Measurements from ENCODE around the gene FXYD1.

FXYD1 gene

DNA sequence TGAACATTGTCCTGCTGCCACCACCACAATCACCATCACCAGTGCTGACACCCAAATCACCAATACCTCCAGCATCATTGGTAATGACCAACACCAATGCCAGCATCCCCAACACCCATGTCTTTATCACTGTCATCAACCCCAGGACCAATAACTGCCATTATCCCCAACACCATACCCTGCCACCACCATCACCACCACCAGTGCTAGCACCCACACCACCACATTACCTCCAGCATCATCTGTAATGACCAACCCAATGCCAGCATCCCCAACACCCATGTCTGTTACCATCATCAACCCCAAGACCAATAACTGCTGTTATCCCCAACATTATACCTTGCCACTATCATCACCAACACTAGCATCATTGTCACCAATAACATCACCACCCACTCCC, 6.4 kb upstream of the FXYD1 start:
- TF ChIP-seq POLR2A (IDR thresholded peaks at IDR 0.05; ENCODE audit: low read depth, low read length) (no peak), TAF1 (IDR thresholded peaks at IDR 0.05; ENCODE audit: low read depth, low read length) (no peak), POLR2AphosphoS5 (IDR thresholded peaks at IDR 0.05; ENCODE audit: low read depth, low read length) (no peak), PAX5 (IDR thresholded peaks at IDR 0.05; ENCODE audit: insufficient read depth, low read length, severe bottlenecking) (no peak), SPI1 (IDR thresholded peaks at IDR 0.05; ENCODE audit: low read depth, low read length) (no peak), POU2F2 (IDR thresholded peaks at IDR 0.05; ENCODE audit: low read depth, low read length) (no peak)
- no peak for DNase-seq (ENCODE audit: insufficient read length, low spot score)
- no peak for FAIRE-seq

- TF ChIP-seq PAX5 (IDR thresholded peaks at IDR 0.05; ENCODE audit: insufficient read depth, low read length, severe bottlenecking): no peak
- TF ChIP-seq TAF1 (IDR thresholded peaks at IDR 0.05; ENCODE audit: low read depth, low read length): no peak
- no peak for TF ChIP-seq SPI1 (IDR thresholded peaks at IDR 0.05; ENCODE audit: low read depth, low read length)
- no peak for TF ChIP-seq POU2F2 (IDR thresholded peaks at IDR 0.05; ENCODE audit: low read depth, low read length)
- no peak for TF ChIP-seq POLR2AphosphoS5 (IDR thresholded peaks at IDR 0.05; ENCODE audit: low read depth, low read length)
- TF ChIP-seq POLR2A (IDR thresholded peaks at IDR 0.05; ENCODE audit: low read depth, low read length): no peak
- FAIRE-seq (no peak), DNase-seq (ENCODE audit: insufficient read length, low spot score) (no peak)
Measured at GRCh38 chr19:35133826-35134225, 4.8 kb upstream of the FXYD1 start.

DNA sequence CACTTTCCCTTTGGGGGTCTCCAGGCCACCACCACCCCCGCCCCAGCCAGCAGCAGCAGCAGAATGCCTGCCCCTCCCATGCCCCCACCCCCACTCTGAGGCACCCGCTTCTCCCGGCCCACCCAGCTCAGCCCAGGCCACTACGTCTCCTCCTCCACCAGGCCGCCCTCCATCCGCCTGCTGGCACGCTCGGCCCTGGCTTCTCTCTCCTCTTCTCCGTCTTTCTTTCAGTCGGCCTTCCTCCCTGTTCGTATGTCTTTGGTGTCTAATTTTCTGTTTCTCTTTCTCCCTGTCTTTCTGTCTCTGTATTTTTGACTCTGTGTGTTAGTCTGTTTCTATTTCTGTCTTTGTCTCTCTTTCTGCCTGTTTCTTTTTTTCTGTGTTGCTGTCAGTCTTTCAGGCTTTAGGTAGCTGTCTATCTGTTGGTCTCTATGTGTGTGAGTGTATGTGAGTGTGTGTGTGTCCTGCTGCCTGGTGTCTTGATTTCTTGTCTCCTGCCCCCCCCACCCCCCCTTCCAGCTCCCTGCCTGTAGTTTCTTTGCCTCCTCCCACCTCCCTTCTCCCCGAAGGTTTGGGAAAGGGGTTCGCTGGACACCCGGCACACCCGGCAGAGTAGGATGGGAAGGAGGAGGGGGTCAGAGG, 3.9 kb upstream of the FXYD1 start, which contains the start of gene LGI4:
LGI4 (minus strand) TSS at position 459 of the 642 bp plus-strand sequence; CDS start at position 80, 379 bp downstream.
- TF ChIP-seq POLR2AphosphoS5 (IDR thresholded peaks at IDR 0.05; ENCODE audit: low read depth, low read length) (no peak), TAF1 (IDR thresholded peaks at IDR 0.05; ENCODE audit: low read depth, low read length) (no peak), SPI1 (IDR thresholded peaks at IDR 0.05; ENCODE audit: low read depth, low read length) (no peak), PAX5 (IDR thresholded peaks at IDR 0.05; ENCODE audit: insufficient read depth, low read length, severe bottlenecking) (no peak), POU2F2 (IDR thresholded peaks at IDR 0.05; ENCODE audit: low read depth, low read length) (no peak), POLR2A (IDR thresholded peaks at IDR 0.05; ENCODE audit: low read depth, low read length) (no peak)
- FAIRE-seq (no peak), DNase-seq (ENCODE audit: insufficient read length, low spot score) (no peak)

DNA sequence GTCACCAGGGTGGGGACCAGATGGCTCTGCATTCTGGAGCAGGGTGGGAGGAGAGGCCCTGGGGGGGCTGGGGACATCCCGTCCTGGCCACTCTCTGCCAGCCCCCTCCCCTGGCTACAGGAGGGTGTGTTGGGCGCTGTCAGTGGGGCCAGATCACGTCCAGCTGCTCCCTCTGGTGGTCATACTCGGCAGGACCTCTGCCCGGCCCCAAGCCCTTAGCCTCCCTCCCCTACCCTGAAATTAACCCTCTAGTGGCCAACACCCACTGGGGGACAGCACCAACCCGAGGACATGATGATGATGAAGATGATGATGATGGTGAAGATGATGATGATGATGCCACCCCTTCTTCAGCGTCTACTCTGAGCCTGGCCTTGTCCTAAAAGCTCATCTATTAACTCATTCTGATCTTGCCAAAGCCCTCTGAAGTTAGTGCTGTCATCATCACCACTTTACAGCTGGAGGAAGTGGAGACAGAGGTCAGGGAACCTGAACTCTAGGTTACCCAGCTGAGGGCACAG, 3.2 kb upstream of the FXYD1 start:
- DNase-seq (ENCODE audit: insufficient read length, low spot score): peak; percentile 96
- no peak for TF ChIP-seq TAF1 (IDR thresholded peaks at IDR 0.05; ENCODE audit: low read depth, low read length)
- TF ChIP-seq POLR2AphosphoS5 (IDR thresholded peaks at IDR 0.05; ENCODE audit: low read depth, low read length): no peak
- TF ChIP-seq POLR2A (IDR thresholded peaks at IDR 0.05; ENCODE audit: low read depth, low read length): no peak
- TF ChIP-seq POU2F2 (IDR thresholded peaks at IDR 0.05; ENCODE audit: low read depth, low read length): no peak
- no peak for TF ChIP-seq PAX5 (IDR thresholded peaks at IDR 0.05; ENCODE audit: insufficient read depth, low read length, severe bottlenecking)
- no peak for TF ChIP-seq SPI1 (IDR thresholded peaks at IDR 0.05; ENCODE audit: low read depth, low read length)
- FAIRE-seq: peak; percentile 92

GRCh38 chr19:35136231-35136630, 2.4 kb upstream of the FXYD1 start:
- no peak for DNase-seq (ENCODE audit: insufficient read length, low spot score)
- no peak for FAIRE-seq
- TF ChIP-seq POLR2AphosphoS5 (IDR thresholded peaks at IDR 0.05; ENCODE audit: low read depth, low read length): no peak
- TF ChIP-seq POU2F2 (IDR thresholded peaks at IDR 0.05; ENCODE audit: low read depth, low read length): no peak
- no peak for TF ChIP-seq POLR2A (IDR thresholded peaks at IDR 0.05; ENCODE audit: low read depth, low read length)
- TF ChIP-seq PAX5 (IDR thresholded peaks at IDR 0.05; ENCODE audit: insufficient read depth, low read length, severe bottlenecking): no peak
- no peak for TF ChIP-seq TAF1 (IDR thresholded peaks at IDR 0.05; ENCODE audit: low read depth, low read length)
- TF ChIP-seq SPI1 (IDR thresholded peaks at IDR 0.05; ENCODE audit: low read depth, low read length): no peak

DNA sequence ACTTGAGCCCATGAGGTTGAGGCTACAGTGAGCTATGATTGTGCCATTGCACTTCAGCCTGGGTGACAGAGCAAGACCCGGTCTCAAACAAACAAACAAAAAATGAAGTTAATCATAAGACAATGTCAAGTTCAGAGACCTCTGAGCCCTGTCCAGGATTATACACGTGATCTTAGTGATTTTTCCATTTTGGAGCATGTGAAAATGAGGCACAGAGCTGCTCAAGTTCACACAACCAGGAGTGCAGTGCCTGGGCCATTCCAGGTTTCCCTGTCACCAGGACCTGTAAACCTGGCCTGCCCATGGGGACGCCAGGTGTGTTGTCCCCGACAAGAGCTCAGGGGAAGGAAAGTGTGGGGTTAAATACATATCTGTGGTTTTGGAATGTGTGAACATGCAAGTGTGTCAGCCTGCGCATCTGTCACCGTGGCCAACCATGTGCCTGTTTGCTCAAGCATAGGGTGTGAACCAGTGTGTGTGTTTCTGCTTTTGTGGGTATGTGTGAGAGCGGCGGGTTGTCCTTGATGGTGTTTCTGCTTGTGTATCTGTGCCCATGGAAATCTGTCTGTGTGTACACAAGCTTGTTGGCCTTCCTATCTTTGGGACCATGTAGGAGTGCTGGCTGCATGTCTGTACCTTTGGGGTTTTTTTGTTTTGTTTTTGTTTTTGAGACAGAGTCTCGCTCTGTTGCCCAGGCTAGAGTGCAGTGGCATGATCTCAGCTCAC, 1.5 kb upstream of the FXYD1 start:
- TF ChIP-seq POU2F2 (IDR thresholded peaks at IDR 0.05; ENCODE audit: low read depth, low read length) (no peak), TAF1 (IDR thresholded peaks at IDR 0.05; ENCODE audit: low read depth, low read length) (no peak), PAX5 (IDR thresholded peaks at IDR 0.05; ENCODE audit: insufficient read depth, low read length, severe bottlenecking) (no peak), SPI1 (IDR thresholded peaks at IDR 0.05; ENCODE audit: low read depth, low read length) (no peak), POLR2A (IDR thresholded peaks at IDR 0.05; ENCODE audit: low read depth, low read length) (no peak), POLR2AphosphoS5 (IDR thresholded peaks at IDR 0.05; ENCODE audit: low read depth, low read length) (no peak)
- no peak for DNase-seq (ENCODE audit: insufficient read length, low spot score)
- no peak for FAIRE-seq

DNA sequence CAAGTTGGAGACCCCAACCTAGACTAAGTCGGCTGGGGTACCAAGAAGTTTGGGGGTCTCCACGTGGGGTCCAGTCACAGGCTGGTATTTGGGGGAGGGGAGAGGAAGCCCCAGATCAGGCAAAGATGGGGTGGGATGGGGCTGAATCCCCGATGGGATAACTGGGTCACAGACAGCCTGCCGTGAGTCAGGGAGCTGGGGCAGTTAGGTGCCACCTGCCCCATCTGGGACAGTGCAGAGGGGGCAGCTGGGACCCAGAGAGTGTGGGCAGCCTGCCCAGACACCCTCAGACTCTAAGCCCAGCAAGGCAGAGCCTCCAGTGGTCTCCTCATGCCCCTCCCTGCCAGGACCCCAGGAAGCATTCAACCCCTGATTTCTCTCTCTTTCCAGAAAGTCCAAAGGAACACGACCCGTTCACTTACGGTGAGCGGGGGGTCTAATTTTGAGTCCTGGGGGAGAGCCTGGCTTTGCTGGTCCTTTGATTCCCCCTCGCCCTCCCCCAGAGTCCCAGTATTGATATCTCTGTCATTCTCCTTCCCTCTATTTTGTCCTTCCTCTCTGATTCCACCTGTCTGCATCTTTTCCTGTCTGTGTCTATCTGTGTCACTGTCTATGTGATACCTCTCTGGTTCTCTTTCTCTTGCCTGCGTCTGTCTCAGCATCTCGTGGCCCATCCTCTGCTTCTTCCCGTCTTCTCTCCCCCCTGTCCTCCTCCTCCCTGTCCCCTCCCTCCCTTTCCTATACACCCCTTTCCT, 1.8 kb downstream of the FXYD1 start:
- no peak for FAIRE-seq
- TF ChIP-seq PAX5 (IDR thresholded peaks at IDR 0.05; ENCODE audit: insufficient read depth, low read length, severe bottlenecking): no peak

GRCh38 chr19:35140962-35141836, 2.6 kb downstream of the FXYD1 start:
- TF ChIP-seq POLR2AphosphoS5 (IDR thresholded peaks at IDR 0.05; ENCODE audit: low read depth, low read length): no peak
- TF ChIP-seq SPI1 (IDR thresholded peaks at IDR 0.05; ENCODE audit: low read depth, low read length): no peak
- TF ChIP-seq POU2F2 (IDR thresholded peaks at IDR 0.05; ENCODE audit: low read depth, low read length): no peak
- TF ChIP-seq POLR2A (IDR thresholded peaks at IDR 0.05; ENCODE audit: low read depth, low read length): no peak
- peak; percentile 100 for DNase-seq (ENCODE audit: insufficient read length, low spot score)
- peak; percentile 94 for FAIRE-seq

More for the DNA sequence above, 1.8 kb downstream of the FXYD1 start:
- DNase-seq (ENCODE audit: insufficient read length, low spot score): no peak

All from GM12891 (cell line).